HG02798 (cell line): ENCODE results near the gene VILL.

ENCODE experiments used
- ATAC-seq: cut with Tn5 transposase; IDR thresholded peaks from one replicate; pipeline ENCODE4 v1.9.1; 2021; ENCODE audit warnings: mild to moderate bottlenecking; ENCODE audit not compliant: unreplicated experiment, poor library complexity

The VILL gene

GRCh38 chr3:37997791-37998370 is 7.3 kb downstream of the VILL start:
- no peak for ATAC-seq

GRCh38 chr3:37999836-38000235 is 9.2 kb downstream of the VILL start:
- ATAC-seq, result no peak

- no peak for ATAC-seq
These were observed 9.8 kb downstream of the VILL start for GRCh38 chr3:38000242-38000916.

GRCh38 chr3:38000965-38001455 is 10.4 kb downstream of the VILL start:
- ATAC-seq, result no peak

- no peak for ATAC-seq
These were observed 11.0 kb downstream of the VILL start for GRCh38 chr3:38001456-38002081.

- ATAC-seq, result no peak
These were observed 11.8 kb downstream of the VILL start for GRCh38 chr3:38002291-38002876.

- ATAC-seq, result no peak
These were observed 12.4 kb downstream of the VILL start for GRCh38 chr3:38002940-38003339.

- ATAC-seq, result no peak
These were observed 12.8 kb downstream of the VILL start for GRCh38 chr3:38003371-38003816.

GRCh38 chr3:38003817-38004414 is 13.3 kb downstream of the VILL start:
- ATAC-seq, result peak; percentile 3

- peak; percentile 53 for ATAC-seq
These were observed 14.0 kb downstream of the VILL start for GRCh38 chr3:38004415-38005075.

- no peak for ATAC-seq
These were observed 14.8 kb downstream of the VILL start for GRCh38 chr3:38005076-38006020.

GRCh38 chr3:38006031-38006430 is 15.4 kb downstream of the VILL start:
- ATAC-seq, result no peak

- ATAC-seq, result no peak
These were observed 15.9 kb downstream of the VILL start for GRCh38 chr3:38006445-38006995.

- ATAC-seq, result no peak
These were observed 17.1 kb downstream of the VILL start for GRCh38 chr3:38007754-38008090.

GRCh38 chr3:38008191-38008701 is 17.7 kb downstream of the VILL start:
- no peak for ATAC-seq

GRCh38 chr3:38008971-38009580 is 18.5 kb downstream of the VILL start:
- ATAC-seq, result no peak

GRCh38 chr3:38009807-38010591 is 19.4 kb downstream of the VILL start:
- no peak for ATAC-seq

GRCh38 chr3:38011111-38011510 is 20.5 kb downstream of the VILL start:
- ATAC-seq, result no peak
